Measurements from ENCODE around the gene CA10.

Gene CA10

GRCh38 chr17:51676691-51677487, 481.6 kb downstream of the CA10 start:
- DNase-seq (ENCODE audit: low read depth, low spot score), result no peak

DNA sequence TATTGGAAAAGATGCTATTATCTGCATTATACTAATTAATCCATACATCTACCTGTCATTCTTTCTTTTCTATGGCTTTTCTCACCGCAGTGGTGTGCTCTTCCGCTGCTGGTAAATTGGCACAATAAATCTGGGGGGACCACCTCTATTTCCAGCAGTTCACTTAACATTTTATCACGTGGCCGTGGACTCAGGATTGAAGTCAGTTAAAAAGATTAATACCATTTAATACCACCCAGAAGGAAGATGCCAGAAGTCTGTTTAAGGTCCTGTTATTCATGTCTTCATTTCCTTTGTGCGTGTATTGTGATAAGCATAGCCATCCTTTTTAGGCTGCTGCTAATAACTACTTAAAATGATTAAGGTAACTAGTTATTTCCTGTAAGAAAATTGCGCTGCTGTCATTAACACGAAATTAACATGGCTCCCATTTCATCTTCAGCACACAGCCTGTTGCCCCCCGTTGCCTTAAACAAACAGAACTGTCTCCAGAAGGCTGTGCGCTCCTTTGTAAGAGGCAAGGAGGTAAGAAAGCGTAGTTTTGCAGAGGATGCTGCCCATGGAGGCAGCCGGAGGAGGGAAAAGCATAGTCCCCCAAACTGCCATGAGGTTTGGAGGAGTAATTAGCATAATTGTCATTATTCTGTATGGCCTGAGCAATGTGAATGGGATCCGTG, 483.8 kb downstream of the CA10 start:
- H3K4me3 ChIP-seq (ENCODE audit: low read length), result no peak overlapping the region
- DNase-seq (ENCODE audit: low read depth, low spot score), result no peak

More at GRCh38 chr17:51676691-51677487, 481.6 kb downstream of the CA10 start:
- H3K4me3 ChIP-seq (ENCODE audit: low read length), result no peak overlapping the region

DNA sequence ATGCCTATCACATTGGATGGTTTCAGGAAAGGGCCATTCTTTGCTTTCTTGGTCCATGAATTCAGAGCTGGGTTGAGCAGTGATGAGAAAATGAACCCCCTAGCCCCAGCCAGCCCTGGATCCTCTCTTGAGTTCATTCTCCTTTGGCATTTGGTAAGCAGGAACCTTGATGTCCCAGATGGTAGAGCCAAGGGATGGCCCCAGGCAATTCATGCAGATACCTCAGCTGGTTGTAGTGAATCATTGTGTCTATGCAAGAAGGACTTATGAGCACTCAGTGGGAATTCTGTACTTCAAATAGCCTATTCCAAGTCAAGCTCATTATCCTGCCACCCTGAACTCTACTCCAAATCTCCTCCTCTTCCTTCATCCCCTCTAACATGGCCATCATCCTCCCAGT, 485.4 kb downstream of the CA10 start:
- H3K4me3 ChIP-seq (ENCODE audit: low read length), result no peak overlapping the region
- no peak for DNase-seq (ENCODE audit: low read depth, low spot score)

DNA sequence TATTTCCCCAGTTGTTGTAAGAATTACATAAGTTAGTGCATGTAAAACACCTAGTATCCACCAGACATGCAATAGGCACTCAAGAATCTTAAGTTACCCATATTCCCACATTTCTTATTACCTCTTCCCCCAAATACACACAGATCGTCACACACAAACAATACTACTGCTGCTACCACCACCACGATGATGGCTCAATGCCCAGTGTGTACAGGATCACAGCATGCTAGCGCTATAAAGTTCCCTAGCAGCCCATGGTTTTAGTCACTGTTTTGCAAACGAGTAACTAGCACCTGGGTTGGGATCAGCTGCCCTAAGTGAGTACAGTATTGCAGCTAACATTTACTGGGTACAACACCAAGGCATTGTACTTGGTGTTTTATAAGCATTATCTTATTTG, 486.4 kb downstream of the CA10 start:
- no peak overlapping the region for H3K4me3 ChIP-seq (ENCODE audit: low read length)
- DNase-seq (ENCODE audit: low read depth, low spot score), result no peak

GRCh38 chr17:51670899-51671298, 487.6 kb downstream of the CA10 start:
- no peak for DNase-seq (ENCODE audit: low read depth, low spot score)
- H3K4me3 ChIP-seq (ENCODE audit: low read length), result no peak overlapping the region

DNA sequence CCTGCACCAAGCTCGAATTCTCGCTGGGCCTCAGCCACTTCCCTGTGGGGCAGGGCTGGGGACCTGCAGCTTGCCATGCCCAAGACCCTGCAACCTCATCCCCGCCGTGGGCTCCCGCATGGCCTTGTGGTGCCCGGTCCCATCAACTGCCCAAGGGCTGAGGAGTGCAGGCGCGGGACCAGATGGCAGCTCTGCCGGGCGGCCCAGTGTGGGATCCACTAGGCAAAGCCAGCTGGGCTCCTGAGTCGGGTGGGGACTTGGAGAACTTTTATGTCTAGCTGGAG, 489.6 kb downstream of the CA10 start:
- no peak overlapping the region for H3K4me3 ChIP-seq (ENCODE audit: low read length)
- DNase-seq (ENCODE audit: low read depth, low spot score), result no peak

- no peak overlapping the region for H3K4me3 ChIP-seq (ENCODE audit: low read length)
- no peak for DNase-seq (ENCODE audit: low read depth, low spot score)
Observed at GRCh38 chr17:51668155-51668962, 490.2 kb downstream of the CA10 start.

- no peak for DNase-seq (ENCODE audit: low read depth, low spot score)
- H3K4me3 ChIP-seq (ENCODE audit: low read length), result no peak overlapping the region
Observed at GRCh38 chr17:51667706-51668083, 490.8 kb downstream of the CA10 start.

DNA sequence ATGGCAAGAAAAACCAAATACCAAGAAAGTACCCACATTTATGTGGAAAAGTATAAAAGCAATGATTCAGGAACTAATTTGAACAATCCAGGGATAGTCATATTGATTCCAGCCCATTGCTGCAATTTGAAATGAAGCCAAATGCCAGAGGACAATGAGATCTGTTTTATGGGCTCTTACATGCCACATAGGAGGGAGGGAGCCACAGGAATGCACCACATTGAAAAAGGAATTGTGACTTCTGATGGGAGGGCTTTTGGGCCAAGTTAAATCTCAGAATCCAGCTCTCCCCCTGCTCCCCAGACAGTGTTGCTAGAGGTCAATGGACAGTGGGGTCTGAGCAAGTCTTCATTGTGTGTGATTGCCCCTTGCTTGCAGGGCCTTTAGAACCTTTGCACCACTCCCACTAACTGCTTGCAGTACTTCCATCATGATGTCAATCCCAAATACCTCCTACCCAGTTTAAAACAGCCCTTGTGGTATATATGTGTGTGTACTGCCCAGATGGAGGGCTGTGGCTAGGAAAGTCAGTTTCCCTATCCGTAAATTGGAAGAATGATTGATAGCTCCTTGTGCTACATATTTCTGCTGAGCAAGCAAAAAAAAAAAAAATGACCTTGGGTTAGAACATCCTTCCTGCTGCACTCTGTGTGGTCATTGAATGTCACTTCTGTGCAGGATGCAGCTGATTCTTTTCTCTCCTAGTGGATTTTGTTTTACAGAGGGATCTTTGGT, 491.4 kb downstream of the CA10 start:
- no peak overlapping the region for H3K4me3 ChIP-seq (ENCODE audit: low read length)
- DNase-seq (ENCODE audit: low read depth, low spot score), result no peak

DNA sequence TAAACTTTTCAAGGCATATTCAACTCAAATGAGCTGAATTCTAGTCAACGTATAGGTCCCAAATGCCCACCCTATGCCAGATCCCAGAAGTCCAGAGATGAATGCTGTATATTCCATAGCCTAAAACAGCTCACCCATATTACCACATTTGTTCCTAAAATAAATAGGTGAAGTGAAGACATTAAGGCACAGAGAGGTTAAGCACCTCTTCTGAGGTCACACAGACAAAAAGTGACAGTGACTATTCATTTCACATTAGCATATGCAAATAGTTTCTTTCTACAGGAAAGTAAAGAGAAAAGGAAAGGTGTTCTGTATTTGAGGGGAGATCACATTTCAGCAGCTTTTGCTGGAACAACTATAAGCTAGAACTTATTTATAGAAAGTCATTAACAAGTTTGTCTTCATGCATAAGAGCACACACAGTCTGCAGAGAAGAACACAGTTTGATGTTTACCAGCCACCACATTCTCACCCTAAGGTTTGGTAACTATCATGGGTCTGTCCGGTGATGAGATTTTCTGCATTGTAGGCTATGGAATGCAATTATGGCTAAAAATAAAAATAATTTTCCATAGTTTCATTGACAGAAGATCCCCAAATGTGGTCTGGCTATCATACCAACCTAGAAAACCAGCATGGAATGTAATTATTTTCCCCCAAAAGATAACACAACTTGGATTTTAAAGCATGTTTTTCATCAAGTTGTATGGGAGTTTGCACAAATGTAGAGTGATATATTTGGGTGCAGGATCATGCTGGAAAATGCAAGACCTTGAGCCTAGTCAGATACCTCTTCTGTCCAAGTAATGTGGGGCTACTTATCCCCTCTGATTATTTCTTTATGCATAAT, 496.1 kb downstream of the CA10 start:
- no peak overlapping the region for H3K4me3 ChIP-seq (ENCODE audit: low read length)
- DNase-seq (ENCODE audit: low read depth, low spot score), result no peak

DNA sequence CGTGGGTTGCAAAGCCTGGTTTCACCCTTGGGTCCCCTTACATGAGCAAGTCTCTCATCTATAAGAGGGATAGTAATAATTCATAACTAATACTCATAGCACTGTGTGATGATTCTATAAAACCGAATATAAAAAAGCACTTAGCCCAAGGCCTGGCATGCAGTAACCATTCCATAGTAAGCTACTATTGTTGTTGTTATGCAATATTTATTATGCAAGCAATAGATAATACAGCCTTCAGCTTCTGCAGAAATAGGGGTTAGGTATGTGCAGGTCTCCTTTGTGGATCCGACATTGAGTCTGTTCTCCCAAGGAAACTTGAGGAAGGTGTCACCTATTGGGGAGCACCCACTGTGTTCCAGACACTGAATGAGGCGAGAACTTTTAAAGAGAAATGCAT, 497.1 kb downstream of the CA10 start:
- H3K4me3 ChIP-seq (ENCODE audit: low read length), result no peak overlapping the region
- no peak for DNase-seq (ENCODE audit: low read depth, low spot score)

- no peak overlapping the region for H3K4me3 ChIP-seq (ENCODE audit: low read length)
- no peak for DNase-seq (ENCODE audit: low read depth, low spot score)
Observed at GRCh38 chr17:51660266-51660665, 498.2 kb downstream of the CA10 start.

DNA sequence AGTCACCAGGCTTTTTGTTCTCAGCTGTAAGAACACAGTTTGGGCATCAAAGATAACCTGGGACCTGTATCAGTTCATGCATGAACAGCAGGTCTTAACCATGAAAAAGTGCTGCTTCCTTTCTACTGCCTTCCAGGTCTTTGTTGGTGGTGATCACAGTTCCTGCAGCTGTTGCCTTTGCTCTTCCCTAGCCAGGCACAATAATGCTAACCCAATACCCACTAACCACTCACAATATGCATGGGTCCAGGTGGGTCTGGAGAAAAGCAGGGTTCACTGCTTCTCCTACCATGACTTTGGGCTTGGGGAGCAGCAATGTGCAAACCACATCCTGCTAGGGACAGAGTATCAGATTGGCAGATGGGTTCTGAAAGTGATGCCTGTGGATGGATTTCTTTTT, 501.3 kb downstream of the CA10 start:
- no peak overlapping the region for H3K4me3 ChIP-seq (ENCODE audit: low read length)
- DNase-seq (ENCODE audit: low read depth, low spot score), result peak; percentile 97

GRCh38 chr17:51653878-51654277, 504.6 kb downstream of the CA10 start:
- DNase-seq (ENCODE audit: low read depth, low spot score), result no peak
- no peak overlapping the region for H3K4me3 ChIP-seq (ENCODE audit: low read length)

- DNase-seq (ENCODE audit: low read depth, low spot score), result no peak
Observed at GRCh38 chr17:51652529-51652928, 506.0 kb downstream of the CA10 start.

DNA sequence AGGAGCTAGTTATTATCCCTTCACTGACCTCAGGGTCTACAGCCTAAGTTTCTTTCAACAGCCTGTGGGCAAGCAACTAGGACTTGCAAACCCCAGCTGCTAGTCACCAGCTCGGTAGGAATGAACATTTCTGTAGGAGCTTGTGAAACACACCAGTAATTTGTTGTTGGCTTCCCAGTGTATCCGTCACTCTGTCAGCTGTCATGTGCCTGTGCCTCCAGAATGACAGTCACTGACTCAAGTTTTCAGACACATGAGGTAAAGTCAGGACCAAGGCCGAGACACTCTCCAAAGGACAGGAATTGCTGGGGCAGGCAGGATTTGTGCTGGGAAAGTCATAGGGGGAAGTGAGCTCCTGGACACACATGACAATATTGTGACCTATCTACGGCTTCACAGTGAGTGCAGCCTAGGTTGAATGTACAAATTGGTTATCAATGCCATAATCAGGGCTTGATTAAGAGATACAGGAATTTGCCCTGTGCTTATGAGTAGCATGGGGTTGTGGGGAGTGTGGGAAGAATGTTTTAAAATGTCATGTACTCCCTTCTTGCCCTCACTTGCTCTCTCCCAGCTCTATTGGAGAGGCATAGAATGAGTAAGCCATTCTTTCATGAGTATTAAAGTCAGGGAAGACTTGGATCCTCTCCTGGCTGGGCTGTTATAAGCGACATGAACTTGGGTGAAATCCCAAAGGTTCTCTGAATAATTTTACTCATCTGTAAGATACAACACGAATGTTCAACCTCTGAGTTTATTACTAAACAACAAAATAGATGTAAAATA, 506.8 kb downstream of the CA10 start:
- no peak overlapping the region for H3K4me3 ChIP-seq (ENCODE audit: low read length)
- DNase-seq (ENCODE audit: low read depth, low spot score), result no peak

More at GRCh38 chr17:51652529-51652928, 506.0 kb downstream of the CA10 start:
- no peak overlapping the region for H3K4me3 ChIP-seq (ENCODE audit: low read length)

GRCh38 chr17:51650772-51651171, 507.7 kb downstream of the CA10 start:
- DNase-seq (ENCODE audit: low read depth, low spot score), result no peak
- no peak overlapping the region for H3K4me3 ChIP-seq (ENCODE audit: low read length)

- DNase-seq (ENCODE audit: low read depth, low spot score), result no peak
Observed at GRCh38 chr17:51650202-51650601, 508.3 kb downstream of the CA10 start.

More at GRCh38 chr17:51650202-51650601, 508.3 kb downstream of the CA10 start:
- H3K4me3 ChIP-seq (ENCODE audit: low read length), result no peak overlapping the region

Data from Jurkat, Clone E6-1 (cell line).